Skeletal muscle tissue (tissue), 4 donors: ENCODE measurements around the gene FAM217A. TPM values are rescaled to one million over a fixed set of nuclear protein-coding genes. Genes with fewer than 3 reads are reported as not detected.
"Not testable (repeated sequence)": the region's sequence is repeated elsewhere in the genome, so short reads cannot be mapped to it uniquely, and the experiment has no call there.

Experiments used
- H3K27ac ChIP-seq: one replicate; pipeline ENCODE4 v1.7.0; 2013; ENCODE audit warnings: mild to moderate bottlenecking, low read depth, low read length, inconsistent platforms
- H3K27me3 ChIP-seq, 3 donors: one replicate each; pipeline ENCODE4 v1.7.0; 2013; ENCODE audit warnings: low read length in 3 of 3; ENCODE audit not compliant: control insufficient read depth in 3 of 3, insufficient read depth in 3 of 3
- H3K36me3 ChIP-seq, 3 donors: one replicate each; pipeline ENCODE4 v1.7.0; 2013; ENCODE audit warnings: low read length in 3 of 3; ENCODE audit not compliant: control insufficient read depth in 3 of 3, insufficient read depth in 3 of 3
- H3K4me1 ChIP-seq, 3 donors: one replicate each; pipeline ENCODE4 v1.7.0; 2013; ENCODE audit warnings: low read length in 3 of 3, mild to moderate bottlenecking in 3 of 3; ENCODE audit not compliant: control insufficient read depth in 3 of 3, insufficient read depth in 3 of 3
- H3K4me3 ChIP-seq, 3 donors: one replicate each; pipeline ENCODE4 v1.7.0; 2013; ENCODE audit warnings: low read length in 3 of 3
- H3K9ac ChIP-seq, 3 donors: one replicate each; pipeline ENCODE4 v1.7.0; 2013; ENCODE audit warnings: low read length in 3 of 3, mild to moderate bottlenecking in 3 of 3, moderate library complexity in 2 of 3, low read depth in 1 of 3
- H3K9me3 ChIP-seq, 3 donors: one replicate each; pipeline ENCODE4 v1.7.0; 2013; ENCODE audit warnings: low read length in 3 of 3; ENCODE audit not compliant: control insufficient read depth in 3 of 3
- total RNA-seq: library from RNA; depleted of rRNA; stranded (reverse); fragments of >200 nt; gene quantifications from one replicate; pipeline ENCODE4 v1.2.3, GENCODE V29; 2014
- donor health status: Osteomylitis.

FAM217A gene
- total RNA-seq, 1 donor from 2014 or later: not detected

DNA sequence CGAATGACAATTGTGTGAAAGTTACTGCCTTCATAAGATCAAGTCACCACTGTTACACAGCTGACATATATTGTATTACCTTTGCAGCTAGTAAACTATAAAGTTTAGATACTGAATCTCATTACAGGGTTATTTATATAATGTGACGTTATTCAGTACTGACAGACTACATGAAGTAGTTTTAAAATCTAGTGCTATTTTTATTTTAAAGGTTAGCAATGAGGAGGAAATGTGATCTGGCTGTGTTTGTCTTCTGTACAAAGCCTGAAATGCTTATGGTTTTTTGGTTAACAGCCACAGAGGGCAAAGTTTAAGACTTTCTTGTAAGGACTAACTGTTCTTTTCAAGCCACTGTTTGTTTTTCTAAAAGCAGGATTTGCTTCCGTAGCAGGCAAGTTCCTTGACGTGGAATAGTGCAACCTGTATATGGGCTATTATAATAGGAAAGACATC, 30.5 kb upstream of the FAM217A start:
- not testable (repeated sequence) for H3K36me3 ChIP-seq, H3K4me3 ChIP-seq, H3K27me3 ChIP-seq, H3K9me3 ChIP-seq
- peak overlapping the region; percentile 16 to 40 (median 25) for H3K9ac ChIP-seq
- peak overlapping the region; percentile 77 for H3K27ac ChIP-seq
- H3K4me1 ChIP-seq: peaks cover 0 to 12% (median 4%) of the 10 kb centered on the region in 3 donors

- Histone ChIP-seq H3K36me3 (no peaks in the 10 kb centered on the region), H3K4me3 (peak overlapping the region in 1 of 3 donors; percentile 38), H3K9ac (peak overlapping the region in 1 of 3 donors; percentile 16), H3K4me1 (peaks cover 0 to 11% (median 4%) of the 10 kb centered on the region in 3 donors), H3K9me3 (peaks cover 0 to 4% (median 2%) of the 10 kb centered on the region in 3 donors), H3K27me3 (no peaks in the 10 kb centered on the region), H3K27ac (peak overlapping the region; percentile 77)
Measured at GRCh38 chr6:4108561-4109093, 29.7 kb upstream of the FAM217A start.

- Histone ChIP-seq H3K4me1 (peaks cover 0 to 10% (median under 1%) of the 10 kb centered on the region in 3 donors), H3K27ac (peak overlapping the region; percentile 77), H3K9me3 (peaks cover 0 to 4% (median 2%) of the 10 kb centered on the region in 3 donors), H3K36me3 (no peaks in the 10 kb centered on the region), H3K4me3 (no peak overlapping the region), H3K9ac (no peak overlapping the region), H3K27me3 (no peaks in the 10 kb centered on the region)
Measured at GRCh38 chr6:4107873-4108272, 28.9 kb upstream of the FAM217A start.

DNA sequence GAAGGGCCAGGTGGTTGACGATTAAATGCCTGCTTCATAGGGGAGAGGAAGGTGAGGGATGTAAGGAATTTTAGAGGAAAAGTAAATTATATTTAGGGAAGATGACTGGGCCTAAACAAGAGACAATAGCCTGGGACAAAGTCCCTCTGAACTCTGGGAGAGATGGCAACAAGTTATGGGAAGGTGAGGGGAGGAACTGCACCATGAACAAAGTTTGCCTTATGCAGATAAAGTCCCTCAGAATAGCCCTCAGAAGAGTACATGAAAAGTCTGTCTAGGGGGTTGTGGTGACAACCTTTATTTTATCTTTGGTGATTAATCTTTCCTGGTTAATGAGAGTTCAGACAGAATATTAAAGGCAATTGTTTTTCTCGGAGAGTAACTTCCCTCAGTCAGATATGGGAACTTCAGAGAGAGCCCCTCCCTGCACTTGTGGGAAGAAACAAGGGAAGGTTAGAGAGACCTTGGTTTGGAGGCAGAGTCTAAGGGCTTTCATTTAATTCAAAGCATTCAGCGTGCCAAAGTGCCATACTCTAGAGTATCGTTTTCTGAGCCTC, 27.1 kb upstream of the FAM217A start:
- Histone ChIP-seq H3K27ac (no peak overlapping the region), H3K36me3 (no peaks in the 10 kb centered on the region), H3K4me1 (peaks cover 7 to 25% (median 16%) of the 10 kb centered on the region in 3 donors), H3K4me3 (no peak overlapping the region), H3K9ac (no peak overlapping the region), H3K27me3 (no peaks in the 10 kb centered on the region), H3K9me3 (no peaks in the 10 kb centered on the region)

DNA sequence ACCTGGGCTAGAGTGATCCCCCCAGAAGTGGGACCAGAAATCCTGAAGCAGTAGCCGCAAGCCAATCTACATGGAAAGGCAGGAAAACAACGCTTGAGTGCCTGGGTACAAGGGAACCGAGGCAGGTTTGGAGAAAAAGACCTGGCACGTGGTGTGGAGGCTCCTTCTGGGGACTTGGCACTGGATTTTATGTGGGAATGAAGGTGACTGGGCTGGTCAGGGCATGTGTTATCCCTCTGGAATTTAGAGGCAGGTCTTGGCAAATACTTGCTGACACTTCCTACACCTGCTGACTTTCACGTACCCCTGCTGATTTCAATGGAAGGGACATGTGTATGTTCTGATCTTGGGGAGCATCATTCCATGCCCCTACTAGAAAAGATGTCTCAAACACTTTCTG, 25.0 kb upstream of the FAM217A start:
- H3K27me3 ChIP-seq: no peaks in the 10 kb centered on the region
- peaks cover 7 to 22% (median 21%) of the 10 kb centered on the region in 3 donors for H3K4me1 ChIP-seq
- no peak overlapping the region for H3K27ac ChIP-seq
- no peaks in the 10 kb centered on the region for H3K9me3 ChIP-seq
- no peaks in the 10 kb centered on the region for H3K36me3 ChIP-seq
- no peak overlapping the region for H3K9ac ChIP-seq
- H3K4me3 ChIP-seq: no peak overlapping the region

DNA sequence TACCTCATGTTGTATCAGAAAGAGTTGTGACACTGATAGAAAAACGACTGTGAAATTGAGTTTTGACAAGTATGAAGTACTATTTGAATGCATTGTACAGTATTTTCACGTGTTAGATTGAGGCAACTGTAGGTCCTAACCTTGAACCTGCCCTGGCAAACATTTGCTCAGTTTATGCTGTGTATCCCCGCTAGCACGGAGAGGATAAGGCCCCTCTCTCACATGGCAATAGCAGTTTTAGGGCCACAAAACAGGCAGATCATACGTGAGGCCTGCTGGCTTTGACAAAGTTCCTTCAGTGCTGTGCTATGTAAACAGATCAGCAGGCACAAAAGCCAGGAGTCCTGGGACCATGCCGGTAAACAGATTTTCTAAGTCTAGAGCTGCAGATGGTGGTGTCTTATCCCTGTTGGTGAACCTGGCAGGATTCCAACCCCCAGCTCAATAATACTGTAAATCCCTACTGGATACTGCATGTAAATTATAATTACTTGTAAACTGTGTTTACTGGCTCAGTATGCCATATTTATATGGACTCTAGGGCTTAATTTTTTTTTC, 23.8 kb upstream of the FAM217A start:
- no peaks in the 10 kb centered on the region for H3K36me3 ChIP-seq
- no peak overlapping the region for H3K4me3 ChIP-seq
- H3K27ac ChIP-seq: peak overlapping the region; percentile 23
- H3K4me1 ChIP-seq: peaks cover 7 to 22% (median 21%) of the 10 kb centered on the region in 3 donors
- H3K27me3 ChIP-seq: no peaks in the 10 kb centered on the region
- no peak overlapping the region for H3K9ac ChIP-seq
- no peaks in the 10 kb centered on the region for H3K9me3 ChIP-seq

DNA sequence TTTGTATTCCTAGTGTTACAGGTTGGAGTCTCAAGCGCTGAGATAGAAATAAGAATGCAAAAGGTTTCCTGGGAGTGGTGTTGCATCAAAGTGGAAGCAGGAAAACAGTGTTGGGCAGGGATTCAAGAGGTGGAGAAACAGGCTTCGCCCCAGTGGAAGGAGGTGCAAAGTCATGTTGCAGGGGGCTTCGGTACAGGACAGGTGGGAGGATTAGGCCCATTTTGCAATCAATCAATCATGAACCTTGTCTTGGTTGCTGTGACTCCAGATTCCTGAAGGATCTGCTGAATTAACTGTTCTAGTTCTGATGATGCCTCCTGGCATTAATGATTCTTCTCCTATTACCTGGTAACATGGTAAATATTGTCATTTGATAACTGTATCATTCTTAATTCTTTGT, 22.4 kb upstream of the FAM217A start:
- Histone ChIP-seq H3K27ac (no peak overlapping the region), H3K9me3 (no peaks in the 10 kb centered on the region), H3K36me3 (no peaks in the 10 kb centered on the region), H3K9ac (no peak overlapping the region), H3K4me1 (peaks cover 7 to 22% (median 21%) of the 10 kb centered on the region in 3 donors), H3K27me3 (no peaks in the 10 kb centered on the region), H3K4me3 (no peak overlapping the region)

DNA sequence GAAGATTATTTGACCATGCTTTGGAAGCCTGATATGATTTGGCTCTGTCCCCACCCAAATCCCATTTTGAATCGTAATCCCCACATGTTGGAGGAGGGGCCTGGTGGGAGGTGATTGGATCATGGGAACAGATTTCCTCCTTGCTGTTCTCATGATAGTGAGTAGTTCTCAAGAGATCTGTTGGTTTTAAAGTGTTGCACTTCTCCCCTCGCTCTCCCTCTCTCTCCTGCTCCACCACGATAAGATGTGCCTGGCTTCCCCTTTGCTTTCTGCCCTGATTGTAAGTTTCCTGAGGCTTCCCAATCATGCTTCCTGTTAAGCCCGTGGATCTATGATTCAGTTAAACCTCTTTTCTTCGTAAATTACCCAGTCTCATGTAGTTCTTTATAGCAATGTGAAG, 21.7 kb upstream of the FAM217A start:
- Histone ChIP-seq H3K9ac (no peak overlapping the region), H3K27me3 (no peaks in the 10 kb centered on the region), H3K4me3 (no peak overlapping the region), H3K27ac (no peak overlapping the region), H3K9me3 (no peaks in the 10 kb centered on the region), H3K36me3 (no peaks in the 10 kb centered on the region), H3K4me1 (peaks cover 7 to 22% (median 21%) of the 10 kb centered on the region in 3 donors)

GRCh38 chr6:4093288-4093687, 14.4 kb upstream of the FAM217A start:
- Histone ChIP-seq H3K4me1 (no peaks in the 10 kb centered on the region), H3K27me3 (no peaks in the 10 kb centered on the region), H3K9me3 (no peaks in the 10 kb centered on the region), H3K36me3 (no peaks in the 10 kb centered on the region), H3K4me3 (no peak overlapping the region), H3K9ac (no peak overlapping the region), H3K27ac (no peak overlapping the region)

GRCh38 chr6:4091941-4092340, 13.0 kb upstream of the FAM217A start:
- Histone ChIP-seq H3K9me3 (no peaks in the 10 kb centered on the region), H3K4me3 (no peak overlapping the region), H3K27me3 (no peaks in the 10 kb centered on the region), H3K4me1 (no peaks in the 10 kb centered on the region), H3K27ac (no peak overlapping the region), H3K36me3 (no peaks in the 10 kb centered on the region), H3K9ac (no peak overlapping the region)
